DND-41 (cell line): Measurements from ENCODE around the gene MYBPHL.

Experiments used
- ATAC-seq: fragments of 200-7000 bp; cut with Tn5 transposase; 3 replicates; pipeline ENCODE4 v1.9.1; 2021; ENCODE audit warnings: low read depth; ENCODE audit not compliant: insufficient read depth
- DNase-seq: peaks from one replicate; pipeline ENCODE4 v3.0.0-alpha.2; 2020
- H2AFZ ChIP-seq: 2 replicates; pipeline ENCODE4 v1.6.0; 2012; ENCODE audit warnings: low read depth, low read length
- H3K27ac ChIP-seq: 2 replicates; pipeline ENCODE4 v1.5.1; 2012; ENCODE audit warnings: low read length, inconsistent platforms
- H3K27me3 ChIP-seq: fragments of 200-600 bp; sonication (generic); 2 replicates; pipeline ENCODE4 v1.6.0; 2012; ENCODE audit warnings: low read length, mild to moderate bottlenecking, inconsistent platforms; ENCODE audit not compliant: insufficient read depth, poor library complexity
- H3K36me3 ChIP-seq: 2 replicates; pipeline ENCODE4 v1.5.1; 2012; ENCODE audit warnings: low read length, inconsistent platforms; ENCODE audit not compliant: insufficient read depth
- H3K4me1 ChIP-seq: 2 replicates; pipeline ENCODE4 v1.5.1; 2012; ENCODE audit warnings: mild to moderate bottlenecking, low read length; ENCODE audit not compliant: insufficient read depth
- H3K4me2 ChIP-seq: 2 replicates; pipeline ENCODE4 v1.6.0; 2012; ENCODE audit warnings: mild to moderate bottlenecking, moderate library complexity, low read length, inconsistent platforms; ENCODE audit not compliant: insufficient read depth
- H3K4me3 ChIP-seq, 2 experiments: fragments of 200-600 bp in 1 of 2; shearing (Covaris generic) in 1 of 2; 2 replicates each; pipeline ENCODE4 v1.5.1; 2012 to 2016; ENCODE audit warnings: inconsistent platforms in 2 of 2, low read length in 2 of 2, mild to moderate bottlenecking in 2 of 2, low read depth in 1 of 2, moderate library complexity in 1 of 2
- H3K79me2 ChIP-seq: 2 replicates; pipeline ENCODE4 v1.6.0; 2012; ENCODE audit warnings: low read length, inconsistent platforms; ENCODE audit not compliant: insufficient read depth
- H3K9ac ChIP-seq: 2 replicates; pipeline ENCODE4 v1.6.0; 2012; ENCODE audit warnings: low read depth, mild to moderate bottlenecking, inconsistent platforms, low read length, moderate library complexity
- H3K9me3 ChIP-seq: 2 replicates; pipeline ENCODE4 v1.5.1; 2012; ENCODE audit warnings: low read length, moderate library complexity, mild to moderate bottlenecking, inconsistent platforms; ENCODE audit not compliant: insufficient read depth, severe bottlenecking
- H4K20me1 ChIP-seq: 2 replicates; pipeline ENCODE4 v1.6.0; 2012; ENCODE audit warnings: low read length; ENCODE audit not compliant: insufficient read depth
- CTCF ChIP-seq: IDR thresholded peaks from 2 replicates; pipeline ENCODE4 v1.5.1; 2012; ENCODE audit warnings: borderline replicate concordance, low read length, moderate library complexity, mild to moderate bottlenecking; ENCODE audit not compliant: poor library complexity, severe bottlenecking; ENCODE audit errors: extremely low read depth
- EZH2 ChIP-seq: IDR thresholded peaks from 3 replicates; pipeline ENCODE4 v1.6.1; 2012; ENCODE audit warnings: borderline replicate concordance, low read depth, mild to moderate bottlenecking, moderate library complexity, low read length, inconsistent platforms; ENCODE audit not compliant: severe bottlenecking

MYBPHL gene

GRCh38 chr1:109265016-109265415 lies 41.8 kb downstream of the MYBPHL start:
- no peaks in the 10 kb centered on the region for H3K79me2 ChIP-seq
- TF ChIP-seq CTCF = no peak
- no peak for TF ChIP-seq EZH2
- ATAC-seq = no peak
- H3K27me3 ChIP-seq = no peaks in the 10 kb centered on the region
- H3K36me3 ChIP-seq = no peaks in the 10 kb centered on the region; the same call in 1 of the 2 replicates
- no peak overlapping the region for H2AFZ ChIP-seq
- H3K27ac ChIP-seq = no peak overlapping the region
- H3K4me2 ChIP-seq = no peak overlapping the region
- H3K4me3 ChIP-seq = no peak overlapping the region
- no peaks in the 10 kb centered on the region for H3K4me1 ChIP-seq
- no peak overlapping the region for H3K9ac ChIP-seq
- H3K9me3 ChIP-seq = no peaks in the 10 kb centered on the region
- no peak for DNase-seq
- H4K20me1 ChIP-seq = no peaks in the 10 kb centered on the region

GRCh38 chr1:109264379-109264755 lies 42.4 kb downstream of the MYBPHL start:
- H3K4me2 ChIP-seq = no peak overlapping the region
- no peaks in the 10 kb centered on the region for H3K27me3 ChIP-seq
- ATAC-seq (no peak), DNase-seq (no peak)
- H4K20me1 ChIP-seq = no peaks in the 10 kb centered on the region
- TF ChIP-seq CTCF (no peak), EZH2 (no peak)
- no peaks in the 10 kb centered on the region; the same call in 1 of the 2 replicates for H3K36me3 ChIP-seq
- H3K27ac ChIP-seq = no peak overlapping the region
- H2AFZ ChIP-seq = no peak overlapping the region
- no peaks in the 10 kb centered on the region for H3K79me2 ChIP-seq
- H3K9me3 ChIP-seq = no peaks in the 10 kb centered on the region
- H3K4me3 ChIP-seq = no peak overlapping the region
- H3K9ac ChIP-seq = no peak overlapping the region
- no peaks in the 10 kb centered on the region for H3K4me1 ChIP-seq

GRCh38 chr1:109263597-109264378 lies 43.0 kb downstream of the MYBPHL start:
- H2AFZ ChIP-seq = no peak overlapping the region
- TF ChIP-seq CTCF = peak; percentile 89
- no peak for TF ChIP-seq EZH2
- H3K79me2 ChIP-seq = no peaks in the 10 kb centered on the region
- H3K36me3 ChIP-seq = no peaks in the 10 kb centered on the region; the same call in 1 of the 2 replicates
- H3K9ac ChIP-seq = no peak overlapping the region
- H3K27me3 ChIP-seq = no peaks in the 10 kb centered on the region
- peak; percentile 88 for ATAC-seq
- no peaks in the 10 kb centered on the region for H3K4me1 ChIP-seq
- DNase-seq = peak; percentile 69
- no peaks in the 10 kb centered on the region for H3K9me3 ChIP-seq
- H3K4me2 ChIP-seq = no peak overlapping the region
- H3K4me3 ChIP-seq = no peak overlapping the region
- H3K27ac ChIP-seq = no peak overlapping the region
- H4K20me1 ChIP-seq = no peaks in the 10 kb centered on the region
